ENCODE results near the gene PECR. TPM values are rescaled to one million over a fixed set of nuclear protein-coding genes. Genes with fewer than 3 reads are reported as not detected.

PECR gene
- total RNA-seq, 2 donors from 2014 or later = 27.7 to 27.8 TPM

DNA sequence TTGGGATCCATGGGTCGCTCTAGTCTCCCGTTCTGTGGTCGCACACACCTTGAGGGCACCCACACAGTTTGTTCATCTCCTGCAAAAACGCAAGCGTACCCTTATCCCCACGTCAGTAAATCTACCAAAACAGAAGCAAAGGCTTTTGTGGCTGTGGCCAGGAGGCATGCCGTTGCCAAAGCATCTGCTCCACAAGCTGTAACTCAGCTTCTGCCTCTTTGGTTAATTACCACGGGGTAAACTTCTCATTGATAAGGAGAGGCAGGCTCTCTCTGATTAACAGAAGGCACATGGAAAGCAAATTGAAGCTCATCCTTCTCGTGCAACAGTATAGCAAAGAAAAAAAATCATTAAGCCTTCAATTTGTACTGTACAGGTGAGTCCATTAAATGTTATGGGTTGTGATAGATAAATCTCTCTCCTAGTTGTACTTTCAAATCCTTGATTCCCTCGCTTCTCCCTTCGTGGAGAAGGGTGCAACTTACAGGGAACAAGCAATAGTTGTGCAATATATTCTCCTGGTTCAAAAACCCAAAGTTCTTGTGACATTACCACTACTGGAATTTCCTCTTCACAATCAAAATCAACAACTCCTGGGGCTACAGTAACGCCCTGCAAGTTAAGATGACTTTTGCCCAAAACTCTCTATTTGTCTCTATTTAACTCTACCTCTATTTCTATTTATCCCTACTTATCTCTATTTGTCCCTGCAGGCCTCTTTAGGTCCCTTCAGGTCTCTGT is 10.3 kb downstream of the PECR start:
- Mint-ChIP-seq H3K9me3 (no peaks in the 10 kb centered on the region), H3K36me3 (ENCODE audit: low read depth) (peaks cover 24% of the 10 kb centered on the region), H3K4me3 (no peak overlapping the region), H3K4me1 (peaks cover 25% of the 10 kb centered on the region), H3K27ac (no peak overlapping the region), H3K27me3 (no peaks in the 10 kb centered on the region)
- no peak for ATAC-seq (replicated peaks)

DNA sequence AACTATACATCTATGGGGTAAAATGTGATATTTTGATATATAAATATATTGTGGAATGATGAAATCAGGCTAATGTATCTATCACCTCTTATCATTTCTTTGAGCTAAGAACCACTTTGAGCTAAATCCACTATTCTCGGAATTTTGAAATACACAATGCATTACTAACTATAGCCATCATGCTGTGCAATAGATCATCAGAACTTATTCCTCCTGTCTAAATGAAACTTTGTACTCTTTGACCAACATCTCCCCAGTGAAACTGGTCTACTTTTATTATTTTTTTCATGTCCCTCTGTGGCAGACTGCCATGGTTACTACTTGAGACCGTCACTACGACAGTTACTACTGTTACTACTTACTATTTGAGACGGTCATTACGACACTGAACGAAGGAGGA is 11.4 kb downstream of the PECR start:
- no peak for ATAC-seq (replicated peaks)
- no peak overlapping the region for H3K4me3 Mint-ChIP-seq
- H3K4me1 Mint-ChIP-seq = peaks cover 20% of the 10 kb centered on the region
- H3K27me3 Mint-ChIP-seq = no peaks in the 10 kb centered on the region
- H3K27ac Mint-ChIP-seq = no peak overlapping the region
- H3K36me3 Mint-ChIP-seq (ENCODE audit: low read depth) = peaks cover 28% of the 10 kb centered on the region
- no peaks in the 10 kb centered on the region for H3K9me3 Mint-ChIP-seq

DNA sequence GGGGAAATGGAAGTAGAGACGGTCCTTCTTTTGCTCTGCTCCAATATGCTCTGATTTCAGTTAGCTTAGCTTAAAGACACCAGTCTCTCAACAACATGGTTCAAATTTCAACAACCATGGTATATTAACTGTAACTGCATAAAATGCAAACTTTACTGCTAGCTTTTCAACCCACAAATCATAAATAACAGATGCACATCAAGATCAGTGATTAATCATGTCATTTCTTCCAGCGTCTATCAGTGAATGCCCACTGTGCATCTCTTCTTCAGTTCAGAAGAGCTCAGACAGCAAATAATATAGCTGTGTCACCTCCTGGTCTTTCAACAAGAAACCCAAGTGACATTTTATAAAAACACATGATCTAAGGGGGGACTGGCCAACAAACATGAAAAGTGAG is 12.6 kb downstream of the PECR start:
- no peak overlapping the region for H3K27ac Mint-ChIP-seq
- no peak for ATAC-seq (replicated peaks)
- no peaks in the 10 kb centered on the region for H3K9me3 Mint-ChIP-seq

DNA sequence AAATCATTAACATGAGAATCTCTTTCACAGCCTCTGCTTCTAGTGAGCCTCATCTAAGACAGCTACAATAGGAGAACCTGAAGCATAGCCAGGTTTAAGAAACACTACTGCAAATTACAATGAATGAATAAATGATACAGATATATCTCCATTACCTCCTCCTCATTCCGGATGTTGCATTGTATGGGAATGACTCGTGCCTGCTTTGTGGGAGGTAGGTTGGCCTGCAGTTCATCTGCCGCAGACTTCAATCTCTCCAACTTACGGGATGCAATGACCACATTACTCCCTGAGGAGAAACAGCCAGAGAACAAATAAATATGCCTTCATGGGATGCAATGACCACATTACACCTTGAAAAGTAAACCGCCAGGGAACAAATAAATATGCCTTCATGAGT is 15.4 kb downstream of the PECR start:
- ATAC-seq (replicated peaks) = no peak
- Mint-ChIP-seq H3K27ac (no peak overlapping the region), H3K4me3 (no peak overlapping the region), H3K9me3 (no peaks in the 10 kb centered on the region), H3K27me3 (no peaks in the 10 kb centered on the region), H3K36me3 (ENCODE audit: low read depth) (peaks cover 46% of the 10 kb centered on the region), H3K4me1 (peaks cover 10% of the 10 kb centered on the region)

More for the DNA sequence above, 12.6 kb downstream of the PECR start:
- Mint-ChIP-seq H3K4me1 (peaks cover 10% of the 10 kb centered on the region), H3K36me3 (ENCODE audit: low read depth) (peaks cover 29% of the 10 kb centered on the region), H3K27me3 (no peaks in the 10 kb centered on the region), H3K4me3 (no peak overlapping the region)

DNA sequence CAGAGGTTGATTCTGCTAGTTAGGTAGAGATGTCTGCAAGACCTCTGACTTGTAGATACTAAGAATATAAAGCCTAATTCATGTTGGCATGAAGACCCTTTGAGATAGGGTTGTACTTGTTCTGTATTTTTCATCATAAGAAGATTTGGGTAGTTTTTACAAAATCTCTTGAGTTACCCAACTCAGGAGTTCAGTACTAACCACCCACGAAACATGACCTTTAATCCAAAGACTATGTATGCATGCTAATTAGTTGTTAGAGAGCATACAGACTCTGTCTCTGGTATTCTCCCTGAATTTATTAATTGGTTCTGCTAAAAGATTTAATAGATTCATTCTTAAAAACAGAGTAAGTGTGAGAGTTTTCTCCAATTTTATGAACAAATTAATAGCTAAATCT is 16.9 kb downstream of the PECR start:
- H3K27ac Mint-ChIP-seq = no peak overlapping the region
- H3K36me3 Mint-ChIP-seq (ENCODE audit: low read depth) = peaks cover 46% of the 10 kb centered on the region

DNA sequence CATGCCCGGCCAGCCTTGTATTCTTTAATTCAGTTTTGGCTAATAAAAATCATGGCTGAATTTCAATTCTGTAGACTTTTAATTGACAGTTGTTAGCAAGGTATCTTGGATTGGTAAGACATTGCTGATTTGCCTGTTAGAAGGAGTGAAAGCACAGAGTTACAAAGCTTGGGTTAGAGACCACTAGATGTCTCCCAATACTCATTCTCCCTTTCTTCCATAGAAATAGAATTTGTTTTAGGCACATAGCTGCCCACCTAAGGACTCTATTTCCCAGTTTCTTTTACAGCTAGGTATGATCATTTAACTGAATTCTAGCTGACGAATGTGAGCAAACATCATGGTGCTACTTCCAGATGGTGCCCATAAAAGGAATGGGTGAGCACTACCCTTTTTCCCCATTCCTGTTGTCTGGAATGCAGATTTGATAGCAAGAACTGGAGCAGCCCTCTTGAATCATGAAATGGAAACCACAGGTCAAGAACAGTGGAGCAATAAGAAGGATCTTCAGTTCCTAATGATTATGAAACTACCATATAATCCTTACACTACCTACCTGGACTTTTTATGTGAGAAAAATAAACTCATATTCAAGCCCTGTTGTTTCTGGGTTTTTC is 17.5 kb downstream of the PECR start:
- Mint-ChIP-seq H3K36me3 (ENCODE audit: low read depth) (peaks cover 46% of the 10 kb centered on the region), H3K27me3 (no peaks in the 10 kb centered on the region), H3K4me3 (no peak overlapping the region), H3K27ac (no peak overlapping the region), H3K9me3 (no peaks in the 10 kb centered on the region), H3K4me1 (peaks cover 7% of the 10 kb centered on the region)
- no peak for ATAC-seq (replicated peaks)

More for the DNA sequence above, 16.9 kb downstream of the PECR start:
- ATAC-seq (replicated peaks) = no peak
- no peak overlapping the region for H3K4me3 Mint-ChIP-seq
- no peaks in the 10 kb centered on the region for H3K27me3 Mint-ChIP-seq
- H3K9me3 Mint-ChIP-seq = no peaks in the 10 kb centered on the region
- H3K4me1 Mint-ChIP-seq = peaks cover 10% of the 10 kb centered on the region

DNA sequence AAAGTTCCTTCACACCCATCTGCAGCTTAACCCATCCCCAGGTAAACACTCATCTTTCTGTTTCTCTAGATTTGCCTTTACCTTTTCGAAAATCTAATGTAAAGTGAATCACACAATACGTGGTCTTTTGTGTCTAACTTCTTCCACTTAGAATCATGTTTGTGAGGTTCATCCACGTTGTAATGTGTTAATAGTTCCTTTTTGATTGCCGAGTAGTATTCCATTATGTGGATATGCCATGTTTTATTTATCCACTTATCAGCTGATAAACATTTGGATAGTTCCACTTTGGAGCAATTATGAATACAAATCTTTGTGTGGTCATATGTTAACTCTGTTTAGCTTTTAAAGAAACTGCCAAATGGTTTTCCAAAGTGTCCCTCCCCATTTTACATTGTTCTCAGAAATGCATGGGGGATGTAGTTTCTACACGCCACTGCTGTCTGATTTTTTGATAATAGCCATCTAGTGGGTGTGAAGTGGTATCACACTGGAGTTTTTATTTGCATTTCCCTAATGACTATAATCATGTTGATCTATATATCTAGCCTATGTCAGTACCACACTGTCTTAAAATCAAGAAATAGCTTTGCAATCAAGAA is 22.3 kb downstream of the PECR start:
- Mint-ChIP-seq H3K27me3 (no peaks in the 10 kb centered on the region), H3K36me3 (ENCODE audit: low read depth) (peaks cover 36% of the 10 kb centered on the region), H3K9me3 (no peaks in the 10 kb centered on the region), H3K27ac (peak overlapping the region; percentile 9), H3K4me1 (peaks cover 23% of the 10 kb centered on the region), H3K4me3 (peak overlapping the region; percentile 86)
- no peak for ATAC-seq (replicated peaks)

DNA sequence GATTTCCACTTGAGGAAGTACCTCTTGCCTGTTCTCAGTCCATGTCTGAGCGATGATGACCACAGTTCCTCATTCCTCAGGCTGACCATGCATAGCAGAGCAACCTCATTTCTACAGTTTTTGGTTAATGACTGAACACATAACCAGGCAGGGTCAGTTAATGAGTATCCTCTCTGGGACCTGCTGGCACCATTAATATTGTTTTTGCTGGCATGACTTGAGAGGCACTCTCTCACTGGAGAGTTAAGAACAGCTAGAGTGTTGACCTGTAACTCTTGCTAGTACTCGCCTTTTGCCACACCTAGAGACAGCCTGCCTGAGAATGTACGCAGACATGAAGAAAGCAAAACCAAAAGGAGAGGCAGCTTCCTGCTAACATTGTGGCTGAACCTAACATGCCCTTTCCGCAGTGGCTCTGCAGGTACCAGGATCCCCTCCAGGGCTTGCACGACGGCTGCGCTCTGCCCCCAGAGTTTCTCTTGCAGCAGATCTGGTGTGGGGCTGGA is 23.9 kb downstream of the PECR start:
- peak; percentile 91 for ATAC-seq (replicated peaks)
- Mint-ChIP-seq H3K4me3 (peak overlapping the region; percentile 86), H3K4me1 (peaks cover 23% of the 10 kb centered on the region), H3K36me3 (ENCODE audit: low read depth) (peaks cover 25% of the 10 kb centered on the region), H3K27me3 (no peaks in the 10 kb centered on the region), H3K27ac (peak overlapping the region; percentile 94), H3K9me3 (no peaks in the 10 kb centered on the region)

DNA sequence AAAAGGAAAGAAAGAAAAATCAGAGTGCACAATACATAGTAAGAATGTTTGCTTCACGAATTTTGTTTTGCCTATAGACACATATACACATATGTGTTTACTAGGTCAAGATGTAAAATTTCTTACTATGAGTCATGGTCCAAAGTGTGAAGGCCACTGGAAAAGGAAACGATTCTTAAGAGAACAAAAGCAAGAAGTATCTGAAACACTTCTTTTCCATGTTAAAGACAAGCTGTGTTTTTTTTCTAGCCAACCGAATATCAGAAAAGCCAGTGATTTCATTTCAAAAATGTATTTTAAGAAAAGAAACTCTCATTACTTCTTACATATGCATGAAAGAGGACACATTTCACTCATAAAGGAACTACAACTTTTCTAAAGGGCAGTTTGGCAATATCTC is 24.9 kb downstream of the PECR start:
- peaks cover 15% of the 10 kb centered on the region for H3K36me3 Mint-ChIP-seq (ENCODE audit: low read depth)
- no peaks in the 10 kb centered on the region for H3K27me3 Mint-ChIP-seq
- H3K9me3 Mint-ChIP-seq = no peaks in the 10 kb centered on the region
- peak overlapping the region; percentile 94 for H3K27ac Mint-ChIP-seq
- peak overlapping the region; percentile 86 for H3K4me3 Mint-ChIP-seq
- ATAC-seq (replicated peaks) = no peak
- H3K4me1 Mint-ChIP-seq = peaks cover 20% of the 10 kb centered on the region

DNA sequence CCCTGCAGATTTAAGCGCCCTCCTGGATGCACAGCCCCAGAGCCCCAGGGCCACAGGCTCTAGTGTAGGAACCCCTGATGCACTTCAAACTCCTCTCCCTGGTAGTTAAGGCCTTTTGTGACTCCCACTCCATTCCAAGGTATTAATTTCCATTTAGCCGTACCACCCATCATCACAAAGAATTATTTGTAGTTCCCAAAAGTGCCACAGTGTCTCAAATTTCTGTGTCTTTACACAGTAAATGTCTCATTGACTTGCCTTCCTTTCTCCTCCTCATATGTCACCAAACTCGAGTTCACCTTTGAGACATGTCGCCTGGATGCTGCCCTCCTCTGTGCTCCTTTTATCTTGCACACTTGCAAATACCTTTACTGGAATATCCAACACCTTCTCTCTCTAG is 25.9 kb downstream of the PECR start:
- no peak for ATAC-seq (replicated peaks)
- Mint-ChIP-seq H3K27me3 (no peaks in the 10 kb centered on the region), H3K27ac (peak overlapping the region; percentile 12), H3K9me3 (no peaks in the 10 kb centered on the region), H3K4me3 (no peak overlapping the region), H3K4me1 (peaks cover 18% of the 10 kb centered on the region), H3K36me3 (ENCODE audit: low read depth) (peaks cover 12% of the 10 kb centered on the region)

DNA sequence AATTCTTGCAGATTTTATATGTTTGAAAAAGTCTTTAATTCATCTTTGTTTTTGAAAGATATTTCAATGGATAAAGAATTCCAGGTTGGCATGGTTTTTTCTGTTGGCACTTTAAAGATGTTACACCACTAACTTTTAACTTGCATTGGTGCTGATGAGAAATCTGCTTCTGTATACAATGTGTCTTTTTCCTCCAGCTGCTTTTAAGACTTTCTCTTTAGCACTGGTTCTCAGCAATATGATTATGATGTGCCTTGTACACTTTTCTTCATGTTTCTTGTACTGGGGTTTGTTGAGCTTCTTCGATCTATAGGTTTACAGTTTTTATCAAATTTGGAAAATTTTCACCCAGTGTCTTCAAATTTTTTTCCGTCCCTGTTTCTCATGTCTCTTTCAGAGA is 29.2 kb downstream of the PECR start:
- no peak overlapping the region for H3K27ac Mint-ChIP-seq
- H3K36me3 Mint-ChIP-seq (ENCODE audit: low read depth) = peaks cover 35% of the 10 kb centered on the region
- H3K4me1 Mint-ChIP-seq = peaks cover 10% of the 10 kb centered on the region
- no peaks in the 10 kb centered on the region for H3K27me3 Mint-ChIP-seq
- no peak overlapping the region for H3K4me3 Mint-ChIP-seq
- H3K9me3 Mint-ChIP-seq = no peaks in the 10 kb centered on the region
- ATAC-seq (replicated peaks) = no peak

DNA sequence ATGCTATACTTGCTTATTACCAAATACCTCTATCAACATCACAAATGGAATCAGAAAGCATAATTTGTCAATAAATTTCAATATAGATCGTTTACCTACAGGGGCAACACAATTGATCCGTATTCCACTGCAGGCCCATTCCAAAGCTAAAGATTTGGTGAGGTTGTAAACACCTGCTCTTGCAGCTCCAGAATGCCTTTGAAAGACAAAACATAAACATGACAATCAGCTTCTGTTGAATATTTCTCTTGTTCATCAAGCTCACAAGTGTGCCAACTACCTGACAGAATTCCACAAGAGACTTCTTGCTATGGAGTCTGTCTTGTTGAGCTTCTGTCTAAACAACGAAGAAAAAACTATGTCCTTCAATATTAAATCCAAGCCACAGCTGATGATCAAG is 30.3 kb downstream of the PECR start:
- no peaks in the 10 kb centered on the region for H3K27me3 Mint-ChIP-seq
- no peak overlapping the region for H3K27ac Mint-ChIP-seq
- peaks cover 7% of the 10 kb centered on the region for H3K4me1 Mint-ChIP-seq
- H3K36me3 Mint-ChIP-seq (ENCODE audit: low read depth) = peaks cover 35% of the 10 kb centered on the region
- H3K4me3 Mint-ChIP-seq = no peak overlapping the region
- no peak for ATAC-seq (replicated peaks)
- no peaks in the 10 kb centered on the region for H3K9me3 Mint-ChIP-seq

DNA sequence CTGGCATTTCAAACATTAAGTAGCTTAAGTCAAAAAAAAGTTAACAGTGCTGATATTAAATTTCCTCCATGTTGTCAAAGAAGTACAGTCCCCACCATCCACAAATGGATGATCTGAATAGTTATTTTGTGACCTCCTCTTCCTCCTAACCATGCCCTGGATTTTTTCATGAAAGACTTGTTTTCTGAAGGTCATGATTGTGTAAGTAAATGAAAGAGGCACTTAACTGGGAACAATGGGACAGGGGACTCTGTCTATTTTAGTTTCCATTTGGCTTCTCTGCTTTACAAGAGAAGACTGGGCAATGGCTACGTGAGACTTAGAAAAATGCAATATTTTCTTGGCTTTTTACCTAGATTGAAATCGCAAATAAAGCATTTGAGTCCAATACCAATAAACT is 32.2 kb downstream of the PECR start:
- Mint-ChIP-seq H3K9me3 (no peaks in the 10 kb centered on the region), H3K4me1 (peaks cover 5% of the 10 kb centered on the region), H3K27ac (no peak overlapping the region), H3K27me3 (no peaks in the 10 kb centered on the region), H3K4me3 (no peak overlapping the region), H3K36me3 (ENCODE audit: low read depth) (peaks cover 38% of the 10 kb centered on the region)
- no peak for ATAC-seq (replicated peaks)

DNA sequence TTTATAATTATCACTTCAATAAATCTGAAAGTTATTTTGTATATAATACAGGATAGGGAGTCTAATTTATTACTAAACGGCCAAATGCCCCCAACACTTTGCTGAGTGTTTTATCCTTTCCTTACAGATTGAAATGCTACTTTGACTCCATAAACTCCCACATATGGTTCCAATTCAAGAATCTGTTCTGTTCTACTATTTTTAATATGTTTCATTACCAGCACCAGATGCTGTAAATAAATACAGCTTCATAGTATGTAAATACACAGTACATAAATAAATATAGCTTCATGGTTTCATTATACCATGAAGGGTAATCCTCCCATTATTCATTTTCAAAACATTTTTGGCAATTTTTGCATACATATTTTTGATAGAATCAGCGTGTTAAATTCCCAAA is 34.2 kb downstream of the PECR start:
- H3K27ac Mint-ChIP-seq = no peak overlapping the region
- peaks cover 5% of the 10 kb centered on the region for H3K4me1 Mint-ChIP-seq
- no peaks in the 10 kb centered on the region for H3K27me3 Mint-ChIP-seq
- H3K9me3 Mint-ChIP-seq = no peaks in the 10 kb centered on the region
- ATAC-seq (replicated peaks) = no peak
- H3K36me3 Mint-ChIP-seq (ENCODE audit: low read depth) = peaks cover 54% of the 10 kb centered on the region
- H3K4me3 Mint-ChIP-seq = no peak overlapping the region
